CD4-positive, alpha-beta T cell (primary cell): ENCODE measurements around the gene TMEM45B. TPM values are rescaled to one million over a fixed set of nuclear protein-coding genes. Genes with fewer than 3 reads are reported as not detected.
"Not testable (repeated sequence)": the region's sequence is repeated elsewhere in the genome, so short reads cannot be mapped to it uniquely, and the experiment has no call there.

Source experiments
- ATAC-seq: fragments of 200-7000 bp; cut with Tn5 transposase; one replicate; pipeline ENCODE4 v1.10.0; 2022; ENCODE audit warnings: mild to moderate bottlenecking; ENCODE audit not compliant: poor library complexity
- CTCF ChIA-PET: fragments of 350-600 bp; sonication (Branson Sonifier 250); formaldehyde crosslinking; loops from one replicate; lab custom pipeline; 2021; ENCODE audit warnings: antibody characterized with exemption, inconsistent platforms; lab: Charles Lee
- POLR2A ChIA-PET: fragments of 350-600 bp; sonication (Branson Sonifier 250); formaldehyde crosslinking; loops from one replicate; lab custom pipeline; 2021; ENCODE audit warnings: antibody characterized with exemption, inconsistent platforms; lab: Charles Lee
- DNase-seq, 14 experiments: peaks; one replicate each; pipeline ENCODE4 v3.0.0-alpha.2; 2013 to 2020; ENCODE audit warnings: mixed read lengths in 2 of 14
- H3K27ac ChIP-seq, 2 donors: one replicate each; pipeline versions ENCODE4 v1.5.1 to v1.7.0; 2013; ENCODE audit warnings: low read length in 2 of 2, low read depth in 1 of 2, mild to moderate bottlenecking in 1 of 2
- H3K27me3 ChIP-seq, 2 experiments: 1 replicate in 1 of 2; 2 replicates in 1 of 2; pipeline versions ENCODE4 v1.6.1 to v1.7.0; 2013; ENCODE audit warnings: low read length in 2 of 2, control low read depth in 1 of 2, mild to moderate bottlenecking in 1 of 2, moderate library complexity in 1 of 2; ENCODE audit not compliant: insufficient read depth in 2 of 2, control insufficient read depth in 1 of 2
- H3K36me3 ChIP-seq: one replicate; pipeline ENCODE4 v1.6.1; 2013; ENCODE audit warnings: low read length, control low read depth; ENCODE audit not compliant: insufficient read depth
- H3K4me1 ChIP-seq: one replicate; pipeline ENCODE4 v1.6.1; 2013; ENCODE audit warnings: low read length, control low read depth; ENCODE audit not compliant: insufficient read depth
- H3K4me3 ChIP-seq: one replicate; pipeline ENCODE4 v1.5.1; 2013; ENCODE audit warnings: mild to moderate bottlenecking, low read length, moderate library complexity
- H3K9me3 ChIP-seq, 2 experiments: 1 replicate in 1 of 2; 2 replicates in 1 of 2; pipeline versions ENCODE4 v1.6.1 to v1.7.0; 2013; ENCODE audit warnings: low read length in 2 of 2, mild to moderate bottlenecking in 2 of 2, control low read depth in 1 of 2, moderate library complexity in 1 of 2; ENCODE audit not compliant: control insufficient read depth in 1 of 2, insufficient read depth in 1 of 2
- H3K27ac Mint-ChIP-seq: one replicate; pipeline ENCODE4 v1.8.0; 2020; ENCODE audit warnings: mixed read lengths
- H3K27me3 Mint-ChIP-seq: one replicate; pipeline ENCODE4 v1.8.0; 2021; ENCODE audit warnings: mixed read lengths
- H3K36me3 Mint-ChIP-seq: one replicate; pipeline ENCODE4 v1.8.0; 2021; ENCODE audit warnings: low read depth, mixed read lengths
- H3K4me1 Mint-ChIP-seq: one replicate; pipeline ENCODE4 v1.8.0; 2021; ENCODE audit warnings: low read depth, mixed read lengths
- H3K4me3 Mint-ChIP-seq: one replicate; pipeline ENCODE4 v1.8.0; 2020; ENCODE audit warnings: mild to moderate bottlenecking, mixed read lengths
- H3K9me3 Mint-ChIP-seq: one replicate; pipeline ENCODE4 v1.8.0; 2020; ENCODE audit warnings: mixed read lengths
- CTCF ChIP-seq: fragments of 200-600 bp; IDR thresholded peaks from one replicate; pipeline ENCODE4 v1.8.0; 2022; ENCODE audit warnings: antibody characterized with exemption, mild to moderate bottlenecking
- intact Hi-C, 2 experiments: fragments of 100-400 bp; cut with DNase I in 1 of 2; cut with micrococcal nuclease in 1 of 2; formaldehyde crosslinking; loops; one replicate each; pipeline versions ENCODE4 v1.15.1 to v1.9.0; 2023 to 2025; cut with DNase I, micrococcal nuclease
- total RNA-seq, 174 experiments: library from RNA in 2 of 174; stranded (reverse) in 2 of 174; gene quantifications; one replicate each; pipeline ENCODE4 v1.2.3 and lab custom pipeline; 2021 to 2026

TMEM45B gene
- total RNA-seq, 2 experiments from 2014 or later, result 1.7 to 1.9 TPM

- intact Hi-C loops, result loop anchor here (5.0 to 10.0 kb wide), 5 partner anchors 39 to 191 kb away; partner anchors contain the start of genes NFRKB (in 2 of the 2) and PRDM10 (in 2 of the 2)
- Histone ChIP-seq H3K4me3 (no peak overlapping the region), H3K36me3 (no peaks in the 10 kb centered on the region), H3K27ac (no peak overlapping the region), H3K4me1 (peaks cover 38% of the 10 kb centered on the region), H3K27me3 (peaks cover 5 to 9% of the 10 kb centered on the region in 2 experiments), H3K9me3 (peaks cover 0 to 8% of the 10 kb centered on the region in 2 experiments)
- ChIA-PET POLR2A (interaction anchor here (1.0 to 4.5 kb wide), 9 partner anchors 9 to 81 kb away, joined by 3 to 74 read pairs (median 9); no protein-coding TSS in a partner anchor), CTCF (interaction anchor here (1.5 kb wide), 2 partner anchors 27 to 34 kb away, joined by 3 to 4 read pairs; no protein-coding TSS in a partner anchor)
- ATAC-seq (no peak), DNase-seq (peak in 1 of 14 experiments; percentile 22)
- Mint-ChIP-seq H3K4me1 (peaks cover 58% of the 10 kb centered on the region), H3K27ac (peak overlapping the region; percentile 95), H3K36me3 (peaks cover 9% of the 10 kb centered on the region), H3K4me3 (peak overlapping the region; percentile 89), H3K27me3 (peaks cover 32% of the 10 kb centered on the region), H3K9me3 (peaks cover 6% of the 10 kb centered on the region)
- TF ChIP-seq CTCF, result no peak
Observed at GRCh38 chr11:129813231-129813791, 2.3 kb upstream of the TMEM45B start.

DNA sequence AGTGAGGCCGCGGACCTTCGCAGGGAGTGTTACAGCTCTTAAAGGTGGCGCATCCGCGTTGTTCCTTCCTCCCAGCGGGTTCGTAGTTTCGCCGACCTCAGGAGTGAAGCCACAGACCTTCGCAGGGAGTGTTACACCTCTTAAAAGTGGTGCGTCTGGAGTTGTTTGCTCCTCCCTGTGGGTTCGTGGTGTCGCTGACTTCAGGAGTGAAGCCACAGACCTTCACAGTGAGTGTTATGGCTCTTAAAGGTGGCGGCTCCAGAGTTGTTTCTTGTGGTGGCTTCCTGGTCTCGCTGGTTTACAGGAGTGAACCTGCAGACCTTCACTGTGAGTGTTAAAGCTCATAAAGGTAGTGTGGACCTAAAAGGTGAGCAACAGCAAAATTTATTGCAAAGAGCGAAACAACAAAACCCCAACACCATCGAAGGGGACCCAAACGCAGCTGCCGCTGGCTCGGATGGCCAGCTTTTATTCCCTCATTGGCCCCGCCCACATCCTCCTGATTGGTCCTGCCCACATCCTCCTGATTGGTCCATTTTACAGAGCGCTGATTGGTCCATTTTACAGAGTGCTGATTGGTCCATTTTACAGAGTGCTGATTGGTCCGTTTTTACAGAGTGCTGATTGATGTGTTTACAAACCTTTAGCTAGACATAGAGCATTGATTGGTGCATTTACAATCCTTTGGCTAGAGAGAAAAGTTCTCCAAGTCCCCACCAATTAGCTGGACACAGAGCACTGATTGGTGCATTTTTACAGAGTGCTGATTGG, 1.2 kb upstream of the TMEM45B start:
- DNase-seq (peak; percentile 59 to 89 (median 76)), ATAC-seq (peak; percentile 76)
- H3K4me3 Mint-ChIP-seq, result peak overlapping the region; percentile 89
- peaks cover 0 to 8% of the 10 kb centered on the region in 2 experiments for H3K9me3 ChIP-seq
- peaks cover 38% of the 10 kb centered on the region for H3K4me1 ChIP-seq
- POLR2A ChIA-PET, result interaction anchor here (0.6 to 4.5 kb wide), 15 partner anchors 8 to 189 kb away, joined by 3 to 74 read pairs (median 7); no protein-coding TSS in a partner anchor
- peaks cover 59% of the 10 kb centered on the region for H3K4me1 Mint-ChIP-seq
- CTCF ChIA-PET, result interaction anchor here (1.2 to 1.5 kb wide), 3 partner anchors 15 to 301 kb away, joined by 3 read pairs; no protein-coding TSS in a partner anchor
- H3K4me3 ChIP-seq, result peak overlapping the region; percentile 48
- peak overlapping the region; percentile 95 for H3K27ac Mint-ChIP-seq
- peak overlapping the region; percentile 30 to 40 for H3K27ac ChIP-seq
- H3K36me3 Mint-ChIP-seq, result peaks cover 9% of the 10 kb centered on the region
- intact Hi-C loops, result loop anchor here (2.0 to 10.0 kb wide), 6 partner anchors 38 to 190 kb away; partner anchors contain the start of genes NFRKB (in 2 of the 2) and PRDM10 (in 2 of the 2)
- H3K9me3 Mint-ChIP-seq, result peaks cover 6% of the 10 kb centered on the region
- H3K36me3 ChIP-seq, result no peaks in the 10 kb centered on the region
- peaks cover 34% of the 10 kb centered on the region for H3K27me3 Mint-ChIP-seq
- peaks cover 5 to 9% of the 10 kb centered on the region in 2 experiments for H3K27me3 ChIP-seq
- no peak for TF ChIP-seq CTCF

GRCh38 chr11:129817534-129818051, 1.9 kb downstream of the TMEM45B start:
- Histone ChIP-seq H3K4me1 (peaks cover 37% of the 10 kb centered on the region), H3K9me3 (peaks cover 0 to 8% of the 10 kb centered on the region in 2 experiments), H3K27ac (no peak overlapping the region), H3K36me3 (no peaks in the 10 kb centered on the region), H3K4me3 (no peak overlapping the region), H3K27me3 (peaks cover 5 to 9% of the 10 kb centered on the region in 2 experiments)
- Mint-ChIP-seq H3K27ac (no peak overlapping the region), H3K4me1 (peaks cover 48% of the 10 kb centered on the region), H3K36me3 (peaks cover 9% of the 10 kb centered on the region), H3K4me3 (peak overlapping the region; percentile 65), H3K27me3 (peaks cover 42% of the 10 kb centered on the region), H3K9me3 (no peaks in the 10 kb centered on the region)
- TF ChIP-seq CTCF, result no peak
- intact Hi-C loops, result loop anchor here (5.0 to 10.0 kb wide), 3 partner anchors 35 to 187 kb away; partner anchors contain the start of genes NFRKB (in 1 of the 2) and PRDM10 (in 1 of the 2)
- no peak for DNase-seq
- ATAC-seq, result no peak
- POLR2A ChIA-PET, result interaction anchor here (1.1 kb wide), 1 partner anchor 77 kb away, joined by 3 read pairs; the partner anchor contains the start of gene NFRKB
- CTCF ChIA-PET, result no interaction called here

- H3K27ac Mint-ChIP-seq, ATAC-seq, H3K4me3 Mint-ChIP-seq, H3K27ac ChIP-seq, H3K36me3 ChIP-seq, H3K36me3 Mint-ChIP-seq, H3K9me3 Mint-ChIP-seq, H3K27me3 ChIP-seq, DNase-seq, H3K9me3 ChIP-seq, H3K4me3 ChIP-seq: not testable (repeated sequence)
- intact Hi-C loops, result loop anchor here (5.0 to 10.0 kb wide), 3 partner anchors 34 to 187 kb away; partner anchors contain the start of genes NFRKB (in 1 of the 2) and PRDM10 (in 1 of the 2)
- peaks cover 46% of the 10 kb centered on the region for H3K4me1 Mint-ChIP-seq
- ChIA-PET POLR2A (interaction anchor here (1.1 kb wide), 1 partner anchor 77 kb away, joined by 3 read pairs; the partner anchor contains the start of gene NFRKB), CTCF (interaction anchor here (1.2 kb wide), 1 partner anchor 67 kb away, joined by 3 read pairs; no protein-coding TSS in a partner anchor)
- H3K27me3 Mint-ChIP-seq, result peaks cover 42% of the 10 kb centered on the region
- peaks cover 31% of the 10 kb centered on the region for H3K4me1 ChIP-seq
Observed at GRCh38 chr11:129818236-129818635, 2.6 kb downstream of the TMEM45B start.
